ENCODE measurements around the gene SULT1A3. TPM values are rescaled to one million over a fixed set of nuclear protein-coding genes. Genes with fewer than 3 reads are reported as not detected.

SULT1A3 gene
- total RNA-seq, 2 donors from 2014 or later = 47.8 to 59.0 TPM

Other genes starting within 250 kb of the SULT1A3 start
- 100 to 1,000 TPM; 149 to 174 TPM for gene TMEM219, start 237.2 kb upstream of the SULT1A3 start, total RNA-seq
- gene TAOK2, start 225.4 kb upstream of the SULT1A3 start, total RNA-seq = 10 to 100 TPM; 37.4 to 62.3 TPM
- gene HIRIP3, start 203.6 kb upstream of the SULT1A3 start, total RNA-seq = 10 to 100 TPM in 1 of 2 donors, 1 to 10 TPM in 1; 7.5 to 18.4 TPM
- gene INO80E, start 203.0 kb upstream of the SULT1A3 start, total RNA-seq = 10 to 100 TPM; 46.9 to 80.2 TPM
- gene DOC2A, start 188.2 kb upstream of the SULT1A3 start, total RNA-seq = 10 to 100 TPM in 1 of 2 donors, 1 to 10 TPM in 1; 4.8 to 12.9 TPM
- gene C16orf92, start 176.1 kb upstream of the SULT1A3 start, total RNA-seq = not detected
- gene TLCD3B, start 168.0 kb upstream of the SULT1A3 start, total RNA-seq = under 1 TPM; 0.16 to 0.49 TPM
- gene ALDOA, start 133.5 kb upstream of the SULT1A3 start, total RNA-seq = 1,000 to 10,000 TPM; 2,396 to 2,926 TPM
- 100 to 1,000 TPM; 111 to 156 TPM for gene PPP4C, start 123.3 kb upstream of the SULT1A3 start, total RNA-seq
- gene TBX6, start 107.3 kb upstream of the SULT1A3 start, total RNA-seq = 1 to 10 TPM in 1 of 2 donors, under 1 TPM in 1; 0.85 to 1.6 TPM
- gene YPEL3, start 103.0 kb upstream of the SULT1A3 start, total RNA-seq = 10 to 100 TPM; 15.5 to 39.2 TPM
- 10 to 100 TPM; 40.4 to 95.2 TPM for gene GDPD3, start 85.7 kb upstream of the SULT1A3 start, total RNA-seq
- gene MAPK3, start 76.0 kb upstream of the SULT1A3 start, total RNA-seq = 100 to 1,000 TPM; 208 to 298 TPM
- 10 to 100 TPM; 16.5 to 20.0 TPM for gene CORO1A, start 15.7 kb upstream of the SULT1A3 start, total RNA-seq
- gene BOLA2B, start 5.6 kb upstream of the SULT1A3 start, total RNA-seq = 100 to 1,000 TPM; 109 to 237 TPM
- 100 to 1,000 TPM in 1 of 2 donors, 10 to 100 TPM in 1; 70.2 to 114 TPM for gene SLX1A, start 5.4 kb upstream of the SULT1A3 start, total RNA-seq
- gene NPIPB13, start 49.2 kb downstream of the SULT1A3 start, total RNA-seq = 10 to 100 TPM in 1 of 2 donors, 1 to 10 TPM in 1; 1.6 to 10.4 TPM
- gene CD2BP2, start 156.1 kb downstream of the SULT1A3 start, total RNA-seq = 10 to 100 TPM; 44.8 to 76.1 TPM
- gene TBC1D10B, start 171.2 kb downstream of the SULT1A3 start, total RNA-seq = 10 to 100 TPM; 45.0 to 62.3 TPM
- gene MYL11, start 175.5 kb downstream of the SULT1A3 start, total RNA-seq = 1 to 10 TPM; 1.1 to 2.2 TPM
- gene SEPTIN1, start 183.3 kb downstream of the SULT1A3 start, total RNA-seq = 1 to 10 TPM; 4.3 to 4.5 TPM
- gene ZNF48, start 196.2 kb downstream of the SULT1A3 start, total RNA-seq = 1 to 10 TPM; 6.5 to 6.8 TPM
- 1 to 10 TPM; 3.5 to 6.5 TPM for gene ZNF771, start 208.4 kb downstream of the SULT1A3 start, total RNA-seq
- 100 to 1,000 TPM in 1 of 2 donors, 10 to 100 TPM in 1; 80.9 to 153 TPM for gene DCTPP1, start 230.8 kb downstream of the SULT1A3 start, total RNA-seq
- gene SEPHS2, start 246.6 kb downstream of the SULT1A3 start, total RNA-seq = 100 to 1,000 TPM in 1 of 2 donors, 10 to 100 TPM in 1; 93.3 to 156 TPM

Data from colonic mucosa (tissue), 2 donors.